ENCODE measurements around the gene GULP1. TPM values are rescaled to one million over a fixed set of nuclear protein-coding genes. Genes with fewer than 3 reads are reported as not detected.

GULP1 gene
- total RNA-seq, 1 donor: 42.7 TPM

GRCh38 chr2:188634656-188635055 lies 343.0 kb downstream of the GULP1 start:
- no peak for TF ChIP-seq CTCF (IDR thresholded peaks at IDR 0.05; ENCODE audit: insufficient read depth, low read length)
- H3K4me3 ChIP-seq (ENCODE audit: low read depth, low read length): no peak overlapping the region
- DNase-seq (ENCODE audit: low read depth): no peak

Small RNA genes within 50 kb of the gene (small RNA-seq; reads per million reads assigned to genes)
- 1.3 reads per million, percentile 47 among the genes with 10 or more reads in this experiment for gene MIR561
- gene RNA5SP114: not detected
